ENCODE results near the gene ACAP1.
"Not testable (repeated sequence)": the region's sequence is repeated elsewhere in the genome, so short reads cannot be mapped to it uniquely, and the experiment has no call there.

Gene ACAP1

GRCh38 chr17:7368599-7368994 is 32.3 kb downstream of the ACAP1 start:
- H3K27ac Mint-ChIP-seq; H3K36me3 Mint-ChIP-seq (ENCODE audit: low read depth); H3K27me3 Mint-ChIP-seq (ENCODE audit: low read depth); H3K4me1 Mint-ChIP-seq (ENCODE audit: low read depth); H3K4me3 Mint-ChIP-seq; H3K9me3 Mint-ChIP-seq: not testable (repeated sequence)

GRCh38 chr17:7369825-7370224 is 33.5 kb downstream of the ACAP1 start:
- Mint-ChIP-seq H3K27me3 (ENCODE audit: low read depth) (peaks cover 14% of the 10 kb centered on the region), H3K27ac (no peak overlapping the region), H3K4me1 (ENCODE audit: low read depth) (no peaks in the 10 kb centered on the region), H3K36me3 (ENCODE audit: low read depth) (no peaks in the 10 kb centered on the region), H3K9me3 (no peaks in the 10 kb centered on the region), H3K4me3 (no peak overlapping the region)

GRCh38 chr17:7370853-7371252 is 34.5 kb downstream of the ACAP1 start:
- Mint-ChIP-seq H3K27me3 (ENCODE audit: low read depth) (peaks cover 14% of the 10 kb centered on the region), H3K36me3 (ENCODE audit: low read depth) (no peaks in the 10 kb centered on the region), H3K27ac (no peak overlapping the region), H3K9me3 (no peaks in the 10 kb centered on the region), H3K4me3 (no peak overlapping the region), H3K4me1 (ENCODE audit: low read depth) (no peaks in the 10 kb centered on the region)

- peaks cover 4% of the 10 kb centered on the region for H3K9me3 Mint-ChIP-seq
- H3K4me1 Mint-ChIP-seq (ENCODE audit: low read depth): no peaks in the 10 kb centered on the region
- no peak overlapping the region for H3K27ac Mint-ChIP-seq
- no peaks in the 10 kb centered on the region for H3K36me3 Mint-ChIP-seq (ENCODE audit: low read depth)
- H3K4me3 Mint-ChIP-seq: no peak overlapping the region
- H3K27me3 Mint-ChIP-seq (ENCODE audit: low read depth): peaks cover 21% of the 10 kb centered on the region
Observed at GRCh38 chr17:7374353-7374752, 38.0 kb downstream of the ACAP1 start.

- peaks cover 1% of the 10 kb centered on the region for H3K36me3 Mint-ChIP-seq (ENCODE audit: low read depth)
- peaks cover 4% of the 10 kb centered on the region for H3K4me1 Mint-ChIP-seq (ENCODE audit: low read depth)
- H3K27ac Mint-ChIP-seq: no peak overlapping the region
- no peak overlapping the region for H3K4me3 Mint-ChIP-seq
- H3K9me3 Mint-ChIP-seq: peaks cover 6% of the 10 kb centered on the region
- peaks cover 49% of the 10 kb centered on the region for H3K27me3 Mint-ChIP-seq (ENCODE audit: low read depth)
Observed at GRCh38 chr17:7379134-7379533, 42.8 kb downstream of the ACAP1 start.

- peaks cover 6% of the 10 kb centered on the region for H3K9me3 Mint-ChIP-seq
- peaks cover 7% of the 10 kb centered on the region for H3K4me1 Mint-ChIP-seq (ENCODE audit: low read depth)
- no peak overlapping the region for H3K27ac Mint-ChIP-seq
- H3K4me3 Mint-ChIP-seq: no peak overlapping the region
- peaks cover 1% of the 10 kb centered on the region for H3K36me3 Mint-ChIP-seq (ENCODE audit: low read depth)
- H3K27me3 Mint-ChIP-seq (ENCODE audit: low read depth): peaks cover 45% of the 10 kb centered on the region
Observed at GRCh38 chr17:7380321-7380720, 44.0 kb downstream of the ACAP1 start.

GRCh38 chr17:7380855-7381683 is 44.7 kb downstream of the ACAP1 start, which contains the start of gene TNK1:
TSS of gene TNK1 (plus strand) at chr17:7381089. CDS start at chr17:7382927, 1,838 bp downstream.
- Mint-ChIP-seq H3K27me3 (ENCODE audit: low read depth) (peaks cover 45% of the 10 kb centered on the region), H3K36me3 (ENCODE audit: low read depth) (peaks cover 1% of the 10 kb centered on the region), H3K4me1 (ENCODE audit: low read depth) (peaks cover 7% of the 10 kb centered on the region), H3K4me3 (no peak within 1 kb of the TSS), H3K27ac (no peak within 1 kb of the TSS), H3K9me3 (peaks cover 6% of the 10 kb centered on the region)

GRCh38 chr17:7382901-7383300 is 46.6 kb downstream of the ACAP1 start:
- Mint-ChIP-seq H3K27ac (no peak overlapping the region), H3K9me3 (peaks cover 6% of the 10 kb centered on the region), H3K36me3 (ENCODE audit: low read depth) (peaks cover 2% of the 10 kb centered on the region), H3K4me3 (no peak overlapping the region), H3K27me3 (ENCODE audit: low read depth) (peaks cover 38% of the 10 kb centered on the region), H3K4me1 (ENCODE audit: low read depth) (peaks cover 7% of the 10 kb centered on the region)

GRCh38 chr17:7383371-7383741 is 47.0 kb downstream of the ACAP1 start:
- Mint-ChIP-seq H3K9me3 (peaks cover 6% of the 10 kb centered on the region), H3K36me3 (ENCODE audit: low read depth) (peaks cover 2% of the 10 kb centered on the region), H3K27ac (peak overlapping the region; percentile 15)

GRCh38 chr17:7383742-7384488 is 47.6 kb downstream of the ACAP1 start:
- Mint-ChIP-seq H3K9me3 (peaks cover 6% of the 10 kb centered on the region), H3K4me1 (ENCODE audit: low read depth) (peaks cover 7% of the 10 kb centered on the region), H3K27ac (peak overlapping the region; percentile 69), H3K27me3 (ENCODE audit: low read depth) (peaks cover 38% of the 10 kb centered on the region), H3K4me3 (peak overlapping the region; percentile 73), H3K36me3 (ENCODE audit: low read depth) (peaks cover 2% of the 10 kb centered on the region)

More at GRCh38 chr17:7383371-7383741, 47.0 kb downstream of the ACAP1 start:
- Mint-ChIP-seq H3K27me3 (ENCODE audit: low read depth) (peaks cover 38% of the 10 kb centered on the region), H3K4me3 (no peak overlapping the region), H3K4me1 (ENCODE audit: low read depth) (peaks cover 7% of the 10 kb centered on the region)

- peaks cover 31% of the 10 kb centered on the region for H3K27me3 Mint-ChIP-seq (ENCODE audit: low read depth)
- H3K36me3 Mint-ChIP-seq (ENCODE audit: low read depth): peaks cover 2% of the 10 kb centered on the region
- no peaks in the 10 kb centered on the region for H3K9me3 Mint-ChIP-seq
- peak overlapping the region; percentile 73 for H3K4me3 Mint-ChIP-seq
- peaks cover 7% of the 10 kb centered on the region for H3K4me1 Mint-ChIP-seq (ENCODE audit: low read depth)
- peak overlapping the region; percentile 41 for H3K27ac Mint-ChIP-seq
Observed at GRCh38 chr17:7384489-7385081, 48.3 kb downstream of the ACAP1 start.

- Mint-ChIP-seq H3K4me1 (ENCODE audit: low read depth) (peaks cover 13% of the 10 kb centered on the region), H3K9me3 (no peaks in the 10 kb centered on the region), H3K36me3 (ENCODE audit: low read depth) (peaks cover 17% of the 10 kb centered on the region), H3K4me3 (no peak overlapping the region), H3K27ac (no peak overlapping the region), H3K27me3 (ENCODE audit: low read depth) (no peaks in the 10 kb centered on the region)
Observed at GRCh38 chr17:7388856-7389255, 52.5 kb downstream of the ACAP1 start.

- H3K27ac Mint-ChIP-seq: no peak overlapping the region
- H3K36me3 Mint-ChIP-seq (ENCODE audit: low read depth): peaks cover 17% of the 10 kb centered on the region
- H3K9me3 Mint-ChIP-seq: no peaks in the 10 kb centered on the region
- H3K4me3 Mint-ChIP-seq: no peak overlapping the region
- H3K4me1 Mint-ChIP-seq (ENCODE audit: low read depth): peaks cover 14% of the 10 kb centered on the region
- H3K27me3 Mint-ChIP-seq (ENCODE audit: low read depth): no peaks in the 10 kb centered on the region
Observed at GRCh38 chr17:7389924-7390910, 53.9 kb downstream of the ACAP1 start.

- no peak overlapping the region for H3K27ac Mint-ChIP-seq
- peaks cover 17% of the 10 kb centered on the region for H3K4me1 Mint-ChIP-seq (ENCODE audit: low read depth)
- H3K27me3 Mint-ChIP-seq (ENCODE audit: low read depth): no peaks in the 10 kb centered on the region
- no peaks in the 10 kb centered on the region for H3K9me3 Mint-ChIP-seq
- peaks cover 17% of the 10 kb centered on the region for H3K36me3 Mint-ChIP-seq (ENCODE audit: low read depth)
- peak overlapping the region; percentile 38 for H3K4me3 Mint-ChIP-seq
Observed at GRCh38 chr17:7391307-7391706, 55.0 kb downstream of the ACAP1 start.
